HEK293 (cell line): ENCODE results near the gene PRLHR.

ENCODE experiments used
- CTCF ChIA-PET: fragments of 350-600 bp; formaldehyde crosslinking; extraction: SDS; loops from one replicate; lab custom pipeline; 2021; ENCODE audit warnings: antibody characterized with exemption; lab: Yijun Ruan, JAX
- POLR2A ChIA-PET: fragments of 300-600 bp; formaldehyde crosslinking; extraction: SDS; loops from one replicate; lab custom pipeline; 2020; ENCODE audit warnings: antibody characterized with exemption, inconsistent platforms; lab: Yijun Ruan, JAX
- H3K27ac ChIP-seq: fragments of 200-500 bp; sonication (Bioruptor generic); 2 replicates; pipeline ENCODE4 v1.5.1; 2014; ENCODE audit warnings: low read depth, low read length, control low read depth, inconsistent platforms; ENCODE audit errors: extremely low read depth
- H3K36me3 ChIP-seq, 2 experiments: fragments of 200-500 bp in 1 of 2; sonication (Bioruptor generic) in 1 of 2; 1 replicate in 1 of 2; 2 replicates in 1 of 2; pipeline ENCODE4 v1.5.1; 2014 to 2017; ENCODE audit warnings: inconsistent platforms in 2 of 2, low read length in 2 of 2; ENCODE audit not compliant: control insufficient read depth in 2 of 2, insufficient read depth in 1 of 2
- H3K4me1 ChIP-seq: fragments of 200-500 bp; sonication (Bioruptor generic); 2 replicates; pipeline ENCODE4 v1.5.1; 2014; ENCODE audit warnings: mild to moderate bottlenecking, low read length, inconsistent platforms; ENCODE audit not compliant: control insufficient read depth, insufficient read depth
- H3K4me3 ChIP-seq: 2 replicates; pipeline ENCODE4 v1.5.1; 2011; ENCODE audit warnings: low read depth, mild to moderate bottlenecking, control low read depth, low read length, moderate library complexity
- H3K9me3 ChIP-seq: fragments of 200-500 bp; sonication (Bioruptor generic); 2 replicates; pipeline ENCODE4 v1.5.1; 2014; ENCODE audit warnings: low read depth, low read length, inconsistent platforms; ENCODE audit not compliant: control insufficient read depth, insufficient read depth
- BCL6B ChIP-seq: fragments of 450-650 bp; formaldehyde crosslinking; IDR thresholded peaks from 2 replicates; pipeline ENCODE4 v1.5.1; 2017; ENCODE audit warnings: missing biosample characterization, missing genetic modification characterization
- HOXC10 ChIP-seq: sonication (generic); formaldehyde crosslinking; IDR thresholded peaks from 2 replicates; pipeline ENCODE4 v1.8.1; 2023; ENCODE audit warnings: mild to moderate bottlenecking, missing genetic modification reagents
- KLF1 ChIP-seq: fragments of 450-650 bp; formaldehyde crosslinking; IDR thresholded peaks from 2 replicates; pipeline ENCODE4 v1.5.1; 2016; ENCODE audit warnings: missing biosample characterization, missing genetic modification characterization
- PATZ1 ChIP-seq: fragments of 450-650 bp; formaldehyde crosslinking; IDR thresholded peaks from 2 replicates; pipeline ENCODE4 v1.5.1; 2016; ENCODE audit warnings: missing biosample characterization, missing genetic modification characterization
- SP3 ChIP-seq: fragments of 450-650 bp; formaldehyde crosslinking; IDR thresholded peaks from 2 replicates; pipeline ENCODE4 v1.5.1; 2016; ENCODE audit warnings: missing biosample characterization, missing genetic modification characterization
- SP7 ChIP-seq: fragments of 450-650 bp; formaldehyde crosslinking; IDR thresholded peaks from 2 replicates; pipeline ENCODE4 v1.5.1; 2016; ENCODE audit warnings: missing biosample characterization, missing genetic modification characterization
- TRIM28 ChIP-seq: IDR thresholded peaks from 2 replicates; pipeline ENCODE4 v1.6.1; 2011; ENCODE audit warnings: low read length, control low read depth, borderline replicate concordance
- YY1 ChIP-seq: fragments of 450-650 bp; formaldehyde crosslinking; IDR thresholded peaks from 2 replicates; pipeline ENCODE4 v1.5.1; 2018; ENCODE audit warnings: missing biosample characterization, missing genetic modification characterization
- ZBTB20 ChIP-seq: fragments of 450-650 bp; formaldehyde crosslinking; IDR thresholded peaks from 2 replicates; pipeline ENCODE4 v1.5.1; 2016; ENCODE audit warnings: missing biosample characterization, missing genetic modification characterization
- ZIC2 ChIP-seq: fragments of 450-650 bp; formaldehyde crosslinking; IDR thresholded peaks from 2 replicates; pipeline ENCODE4 v1.5.1; 2016; ENCODE audit warnings: missing biosample characterization, missing genetic modification characterization
- ZNF10 ChIP-seq: fragments of 450-650 bp; formaldehyde crosslinking; IDR thresholded peaks from 2 replicates; pipeline ENCODE4 v1.5.1; 2017; ENCODE audit warnings: missing biosample characterization, missing genetic modification characterization
- ZNF16 ChIP-seq: fragments of 450-650 bp; formaldehyde crosslinking; IDR thresholded peaks from 2 replicates; pipeline ENCODE4 v1.5.1; 2016; ENCODE audit warnings: low read depth, missing biosample characterization, missing genetic modification characterization
- ZNF2 ChIP-seq: fragments of 450-650 bp; formaldehyde crosslinking; IDR thresholded peaks from 2 replicates; pipeline ENCODE4 v1.5.1; 2016; ENCODE audit warnings: missing biosample characterization, missing genetic modification characterization
- ZNF398 ChIP-seq: fragments of 450-650 bp; formaldehyde crosslinking; IDR thresholded peaks from 2 replicates; pipeline ENCODE4 v1.5.1; 2017; ENCODE audit warnings: missing biosample characterization, missing genetic modification characterization
- ZNF416 ChIP-seq: fragments of 450-650 bp; formaldehyde crosslinking; IDR thresholded peaks from 2 replicates; pipeline ENCODE4 v1.5.1; 2016; ENCODE audit warnings: missing biosample characterization, missing genetic modification characterization
- ZNF449 ChIP-seq: fragments of 450-650 bp; formaldehyde crosslinking; IDR thresholded peaks from 2 replicates; pipeline ENCODE4 v1.5.1; 2017; ENCODE audit warnings: missing biosample characterization, mild to moderate bottlenecking, missing genetic modification characterization, moderate library complexity
- ZNF529 ChIP-seq: fragments of 450-650 bp; formaldehyde crosslinking; IDR thresholded peaks from 2 replicates; pipeline ENCODE4 v1.5.1; 2017; ENCODE audit warnings: missing genetic modification characterization, missing biosample characterization; ENCODE audit not compliant: insufficient replicate concordance
- ZNF561 ChIP-seq: fragments of 450-650 bp; IDR thresholded peaks from 2 replicates; pipeline ENCODE4 v1.5.1; 2018; ENCODE audit warnings: missing biosample characterization, missing genetic modification characterization, borderline replicate concordance
- ZNF596 ChIP-seq: fragments of 450-650 bp; IDR thresholded peaks from 2 replicates; pipeline ENCODE4 v1.5.0; 2018; ENCODE audit warnings: missing biosample characterization, mild to moderate bottlenecking, missing genetic modification characterization, moderate library complexity
- ZNF626 ChIP-seq: fragments of 450-650 bp; sonication (Bioruptor Pico); formaldehyde crosslinking; IDR thresholded peaks from 2 replicates; pipeline ENCODE4 v1.5.1; 2018; ENCODE audit warnings: missing biosample characterization, missing genetic modification characterization, inconsistent platforms
- ZNF701 ChIP-seq: fragments of 450-650 bp; formaldehyde crosslinking; IDR thresholded peaks from 2 replicates; pipeline ENCODE4 v1.5.1; 2016; ENCODE audit warnings: missing biosample characterization, missing genetic modification characterization
- ZNF768 ChIP-seq: fragments of 450-650 bp; formaldehyde crosslinking; IDR thresholded peaks from 2 replicates; pipeline ENCODE4 v1.5.1; 2018; ENCODE audit warnings: missing biosample characterization, mild to moderate bottlenecking, missing genetic modification characterization
- ZNF792 ChIP-seq: fragments of 450-650 bp; formaldehyde crosslinking; IDR thresholded peaks from 2 replicates; pipeline ENCODE4 v1.5.1; 2016; ENCODE audit warnings: missing biosample characterization, missing genetic modification characterization
- ZNF837 ChIP-seq: fragments of 450-650 bp; formaldehyde crosslinking; IDR thresholded peaks from 2 replicates; pipeline ENCODE4 v1.5.1; 2016; ENCODE audit warnings: missing biosample characterization, missing genetic modification characterization

PRLHR gene

GRCh38 chr10:118571123-118571522 lies 24.3 kb downstream of the PRLHR start:
- TF ChIP-seq ZNF626 (tag by site-specific recombination), result no peak
- TF ChIP-seq, all 188 proteins: peak for 0

GRCh38 chr10:118570591-118570990 lies 24.9 kb downstream of the PRLHR start:
- H3K4me1 ChIP-seq, result peaks cover 2% of the 10 kb centered on the region; the same call in 1 of the 2 replicates
- ChIA-PET POLR2A (no interaction called here), CTCF (interaction anchor here (0.5 to 5.2 kb wide), 6 partner anchors 146 to 280 kb away, joined by 3 to 74 read pairs (median 8); no protein-coding TSS in a partner anchor)
- H3K9me3 ChIP-seq, result no peaks in the 10 kb centered on the region
- H3K36me3 ChIP-seq, result no peaks in the 10 kb centered on the region
- no peak overlapping the region for H3K4me3 ChIP-seq
- no peak overlapping the region for H3K27ac ChIP-seq
- no peak for TF ChIP-seq ZIC2 (tag by site-specific recombination)
- no peak for TF ChIP-seq ZNF561 (tag by site-specific recombination)
- no peak for TF ChIP-seq ZNF792
- TF ChIP-seq ZNF10 (tag by site-specific recombination), result no peak
- TF ChIP-seq ZNF596 (tag by site-specific recombination), result no peak
- TF ChIP-seq PATZ1 (tag by site-specific recombination), result no peak
- TF ChIP-seq HOXC10 (CRISPR knock-in tag), result no peak
- TF ChIP-seq ZNF701 (tag by site-specific recombination), result no peak
- no peak for TF ChIP-seq ZNF2
- no peak for TF ChIP-seq ZNF626 (tag by site-specific recombination)
- TF ChIP-seq TRIM28, result no peak
- TF ChIP-seq YY1 (tag by site-specific recombination), result no peak
- no peak for TF ChIP-seq ZNF449 (tag by site-specific recombination)
- TF ChIP-seq SP7 (tag by site-specific recombination), result no peak
- TF ChIP-seq KLF1 (tag by site-specific recombination), result no peak
- TF ChIP-seq, all 188 proteins: peak for 0

More at GRCh38 chr10:118571123-118571522, 24.3 kb downstream of the PRLHR start:
- Histone ChIP-seq H3K4me3 (no peak overlapping the region), H3K27ac (no peak overlapping the region), H3K36me3 (no peaks in the 10 kb centered on the region), H3K4me1 (peaks cover 2% of the 10 kb centered on the region; the same call in 1 of the 2 replicates), H3K9me3 (no peaks in the 10 kb centered on the region)
- CTCF ChIA-PET, result interaction anchor here (0.5 to 5.2 kb wide), 4 partner anchors 145 to 279 kb away, joined by 3 to 74 read pairs (median 16); no protein-coding TSS in a partner anchor
- POLR2A ChIA-PET, result no interaction called here

- ChIA-PET CTCF (interaction anchor here (0.9 to 5.2 kb wide), 8 partner anchors 9 to 280 kb away, joined by 3 to 74 read pairs (median 14); no protein-coding TSS in a partner anchor), POLR2A (interaction anchor here (1.7 kb wide), 1 partner anchor 185 kb away, joined by 3 read pairs; the partner anchor contains the start of gene CACUL1)
- TF ChIP-seq ZNF416 (tag by site-specific recombination), result no peak
- TF ChIP-seq ZNF529 (tag by site-specific recombination), result no peak
- TF ChIP-seq SP3 (tag by site-specific recombination), result no peak
- TF ChIP-seq ZBTB20 (tag by site-specific recombination), result no peak
- no peak for TF ChIP-seq ZNF561 (tag by site-specific recombination)
- TF ChIP-seq ZNF768 (tag by site-specific recombination), result no peak
- TF ChIP-seq BCL6B (tag by site-specific recombination), result no peak
- TF ChIP-seq ZNF16 (tag by site-specific recombination), result no peak
- TF ChIP-seq ZNF837 (tag by site-specific recombination), result no peak
- no peak for TF ChIP-seq ZNF398 (tag by site-specific recombination)
- no peak overlapping the region for H3K4me3 ChIP-seq
- H3K4me1 ChIP-seq, result peaks cover 2% of the 10 kb centered on the region; the same call in 1 of the 2 replicates
- no peaks in the 10 kb centered on the region for H3K9me3 ChIP-seq
- H3K36me3 ChIP-seq, result no peaks in the 10 kb centered on the region
- H3K27ac ChIP-seq, result no peak overlapping the region
Observed at GRCh38 chr10:118569882-118570252, 25.6 kb downstream of the PRLHR start.
